GM18502 (cell line): ENCODE results near the gene EVPLL.
"Not testable (repeated sequence)": the region's sequence is repeated elsewhere in the genome, so short reads cannot be mapped to it uniquely, and the experiment has no call there.

Experiments
- ATAC-seq: cut with Tn5 transposase; IDR thresholded peaks from one replicate; pipeline ENCODE4 v1.9.1; 2021; ENCODE audit warnings: mild to moderate bottlenecking; ENCODE audit not compliant: unreplicated experiment, poor library complexity

The EVPLL gene

DNA sequence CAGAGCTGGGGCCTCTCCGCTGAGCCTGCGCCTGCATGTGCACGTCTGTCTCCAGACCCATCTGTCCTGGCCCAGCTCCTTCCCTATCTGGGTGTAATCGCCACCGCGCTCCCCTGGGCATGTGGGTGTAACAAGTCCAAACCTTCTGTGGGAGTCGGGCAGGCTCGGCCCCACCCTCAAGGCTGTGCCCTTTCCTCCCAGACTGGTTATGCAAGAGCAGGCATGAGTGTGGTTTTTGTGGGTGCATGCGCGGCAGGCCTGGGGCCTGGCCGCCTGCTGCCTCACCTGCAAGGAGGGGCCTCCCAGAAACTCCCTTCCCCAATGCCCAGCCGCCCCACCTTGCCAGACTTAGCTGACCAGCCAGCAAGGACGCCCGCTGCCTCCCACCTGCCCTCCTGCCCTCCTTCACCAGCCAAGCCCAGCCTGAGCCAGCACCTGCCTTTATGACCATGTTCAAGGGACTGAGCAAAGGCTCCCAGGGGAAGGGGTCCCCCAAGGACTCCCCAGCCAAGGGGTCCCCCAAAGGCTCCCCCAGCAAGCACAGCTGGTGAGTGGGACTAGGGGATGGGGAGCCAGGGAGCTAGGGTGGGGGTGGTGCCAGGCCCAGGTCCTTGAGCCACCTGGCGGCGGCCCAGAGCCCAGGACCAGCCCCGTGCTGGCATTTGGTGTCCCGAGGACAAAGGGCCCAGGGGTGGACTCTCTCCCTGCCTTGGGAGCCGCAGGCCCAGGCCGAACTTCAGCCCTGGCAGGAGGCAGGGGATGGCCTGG is at the start of gene EVPLL:
TSS of gene EVPLL (plus strand) at position 342 of the 768 bp plus-strand sequence. CDS start 3,160 bp downstream, outside the sequence.
- no peak for ATAC-seq

DNA sequence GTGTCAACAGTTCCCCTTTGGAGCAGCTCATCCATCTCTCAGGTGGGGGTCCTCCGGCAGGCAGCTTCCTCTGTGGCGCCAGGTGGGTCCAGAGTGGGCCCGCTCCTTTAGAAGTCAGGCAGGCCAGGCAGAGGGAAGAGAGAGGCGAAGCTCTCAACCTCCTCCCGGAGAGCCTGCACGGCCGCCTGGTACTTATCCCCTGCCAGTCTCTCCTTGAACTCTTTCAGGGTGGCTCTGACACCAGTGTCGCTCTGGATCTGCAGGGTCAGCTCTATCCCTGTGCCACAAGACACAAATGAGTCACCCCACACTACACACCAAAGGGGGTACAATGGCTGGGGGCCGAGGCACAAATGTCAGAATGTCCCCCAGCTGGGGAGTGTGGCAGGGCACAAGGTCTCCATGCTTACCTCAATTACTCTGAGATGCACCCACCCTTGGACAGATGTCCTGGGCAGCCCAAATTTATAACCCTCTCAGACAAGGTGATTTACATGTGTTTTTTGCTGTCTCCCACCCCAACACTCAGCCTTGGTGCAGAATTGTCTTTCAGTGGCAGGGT is 48.9 kb upstream of the EVPLL start:
- ATAC-seq, result no peak

DNA sequence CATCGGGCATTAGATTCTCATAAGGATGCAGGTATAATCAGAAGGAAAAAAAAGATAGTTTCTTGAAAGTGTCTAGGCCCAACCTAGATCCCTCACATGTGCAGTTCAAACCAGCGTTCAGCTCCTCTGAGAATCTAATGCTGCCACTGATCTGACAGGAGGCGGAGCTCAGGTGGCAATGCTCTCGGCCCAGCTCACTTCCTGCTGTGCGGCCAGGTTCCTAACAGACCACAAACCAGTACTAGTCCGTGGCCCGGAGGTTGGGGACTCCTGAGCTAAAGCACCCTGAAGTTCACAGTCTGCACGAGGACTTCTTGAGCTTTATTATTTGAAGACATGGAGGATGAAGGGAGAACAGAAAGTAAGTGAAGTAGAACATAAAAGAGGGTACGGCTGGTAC is 45.7 kb upstream of the EVPLL start:
- ATAC-seq, result no peak

DNA sequence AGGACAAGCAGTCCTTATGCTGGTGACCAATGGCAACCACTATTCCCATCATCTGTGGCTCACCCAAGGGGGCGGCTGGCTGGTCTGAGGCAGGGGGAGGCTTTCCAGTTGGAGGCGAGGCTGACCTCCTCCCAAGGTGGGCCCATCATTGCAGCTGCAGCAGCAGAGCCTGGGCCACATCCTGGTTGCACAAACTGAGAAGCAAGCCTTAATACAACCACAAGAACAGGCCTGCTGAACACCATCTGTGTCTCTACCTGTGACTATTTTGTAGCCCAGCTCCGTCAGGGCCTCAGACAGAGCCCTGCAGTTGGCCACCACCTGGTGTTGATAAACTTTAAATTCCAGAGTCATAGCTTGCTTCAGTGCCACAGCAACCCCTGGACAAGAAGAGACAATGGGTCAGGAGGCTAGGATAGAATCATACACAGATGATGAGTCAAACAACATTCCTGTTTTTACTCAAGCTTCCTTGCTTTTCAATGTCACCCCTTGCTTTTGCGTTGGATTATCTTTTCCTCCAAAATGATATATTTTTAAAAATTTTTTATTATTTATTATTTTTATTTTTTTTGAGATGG is 44.6 kb upstream of the EVPLL start:
- ATAC-seq, result no peak

DNA sequence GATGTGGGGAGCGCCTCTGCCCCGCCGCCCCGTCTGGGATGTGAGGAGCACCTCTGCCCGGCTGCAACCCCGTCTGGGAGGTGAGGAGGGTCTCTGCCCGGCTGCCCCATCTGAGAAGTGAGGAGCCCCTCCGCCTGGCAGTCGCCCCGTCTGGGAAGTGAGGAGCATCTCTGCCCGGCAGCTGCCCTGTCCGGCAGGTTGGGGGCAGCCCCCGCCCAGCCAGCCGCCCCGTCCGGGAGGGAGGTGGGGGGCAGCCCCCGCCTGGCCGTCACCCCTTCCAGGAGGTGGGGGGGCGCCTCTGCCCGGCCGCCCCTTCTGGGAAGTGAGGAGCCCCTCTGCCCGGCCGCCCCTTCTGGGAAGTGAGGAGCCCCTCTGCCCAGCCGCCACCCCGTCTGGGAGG is 39.4 kb upstream of the EVPLL start:
- ATAC-seq, result not testable (repeated sequence)

DNA sequence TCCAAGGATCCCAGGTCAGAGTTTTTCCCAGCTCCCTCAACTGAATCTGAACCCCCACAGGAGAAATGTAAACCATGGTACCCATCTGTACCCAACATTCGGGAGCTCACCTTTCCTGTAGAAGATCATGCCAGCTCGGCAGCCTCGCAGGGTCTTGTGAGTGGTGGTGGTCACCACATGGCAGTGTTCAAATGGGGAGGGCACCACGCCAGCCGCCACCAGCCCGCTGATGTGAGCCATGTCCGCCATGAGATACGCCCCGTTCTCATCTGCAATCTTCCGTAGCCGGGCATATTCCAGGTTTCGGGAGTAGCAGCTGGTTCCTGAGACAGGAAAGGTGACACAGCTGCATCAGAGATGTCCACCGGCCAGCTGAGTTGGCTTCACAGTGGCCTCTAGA is 37.6 kb upstream of the EVPLL start:
- no peak for ATAC-seq

DNA sequence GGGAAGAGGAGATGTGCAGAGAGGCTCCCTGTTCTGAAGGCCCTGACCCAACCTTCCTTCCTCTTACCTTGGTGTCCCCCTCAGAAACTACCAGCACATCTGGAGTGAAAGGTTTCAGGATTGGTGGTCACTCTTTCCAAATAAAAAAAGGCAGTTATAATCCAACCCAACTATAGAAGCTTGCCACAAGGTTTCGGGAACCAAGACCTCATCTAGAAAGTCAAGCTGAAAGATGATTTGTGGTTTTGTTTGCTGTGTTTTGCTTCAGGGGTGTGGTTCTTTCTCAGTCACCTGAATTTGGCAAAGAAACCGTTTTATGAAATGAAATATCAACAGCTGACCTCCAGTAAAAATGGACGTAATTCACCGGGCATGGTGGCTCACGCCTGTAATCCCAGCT is 33.6 kb upstream of the EVPLL start:
- no peak for ATAC-seq

DNA sequence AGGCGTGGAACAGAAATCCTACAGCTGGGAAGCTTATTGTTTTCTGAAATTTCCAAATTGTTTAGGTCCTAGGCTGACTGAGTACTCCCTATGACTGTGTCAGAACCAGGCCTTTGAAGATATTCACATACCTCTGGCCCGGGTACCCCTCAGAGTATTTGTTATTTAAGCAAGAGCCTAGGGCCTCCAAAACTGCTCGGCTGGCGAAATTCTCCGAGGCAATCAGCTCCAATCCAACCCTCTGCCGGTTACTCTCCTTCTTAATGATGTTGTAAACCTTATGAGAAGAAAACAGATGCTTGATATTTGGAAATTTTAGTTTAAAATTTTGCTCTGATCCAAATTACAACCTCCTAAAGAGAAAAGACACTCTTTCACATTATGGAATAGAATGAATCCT is 24.0 kb upstream of the EVPLL start:
- ATAC-seq, result no peak

DNA sequence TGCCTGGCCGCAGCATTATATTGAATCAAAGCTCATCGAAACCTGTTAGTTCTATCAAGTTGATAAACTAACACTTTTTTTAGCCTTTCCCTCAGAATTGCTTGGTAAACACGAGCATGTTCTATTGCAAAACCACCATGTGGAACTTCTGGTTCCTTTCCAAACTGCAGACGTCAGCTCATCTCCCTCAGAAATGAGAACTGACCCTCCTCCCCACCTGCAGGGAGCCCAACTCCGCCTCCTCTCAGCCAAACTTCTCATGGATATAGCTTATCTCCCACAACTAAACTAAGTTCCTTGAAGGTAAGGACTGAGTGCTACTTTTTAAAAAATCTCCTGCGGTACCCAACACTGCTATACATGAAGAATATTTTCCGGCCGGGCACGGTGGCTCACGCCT is 21.0 kb upstream of the EVPLL start:
- no peak for ATAC-seq

DNA sequence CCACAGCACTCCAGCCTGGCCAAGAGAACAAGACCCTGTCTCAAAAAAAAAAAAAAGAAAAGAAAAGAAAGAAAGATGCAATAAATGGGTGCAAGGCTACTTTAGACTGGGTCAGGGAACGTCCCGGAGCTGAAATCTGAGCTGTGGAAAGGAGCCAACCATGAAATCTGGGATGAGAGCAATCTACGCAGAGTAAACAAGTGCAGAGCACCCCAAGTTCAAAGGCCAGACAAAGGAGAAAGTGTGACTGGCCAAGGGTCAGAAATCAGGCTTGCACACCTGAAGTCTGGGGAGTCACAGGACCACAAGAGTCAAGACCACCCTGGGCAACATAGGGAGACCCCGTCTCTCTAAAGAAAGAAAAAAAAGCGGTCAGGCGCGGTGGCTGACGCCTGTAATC is 17.1 kb upstream of the EVPLL start:
- ATAC-seq, result no peak

DNA sequence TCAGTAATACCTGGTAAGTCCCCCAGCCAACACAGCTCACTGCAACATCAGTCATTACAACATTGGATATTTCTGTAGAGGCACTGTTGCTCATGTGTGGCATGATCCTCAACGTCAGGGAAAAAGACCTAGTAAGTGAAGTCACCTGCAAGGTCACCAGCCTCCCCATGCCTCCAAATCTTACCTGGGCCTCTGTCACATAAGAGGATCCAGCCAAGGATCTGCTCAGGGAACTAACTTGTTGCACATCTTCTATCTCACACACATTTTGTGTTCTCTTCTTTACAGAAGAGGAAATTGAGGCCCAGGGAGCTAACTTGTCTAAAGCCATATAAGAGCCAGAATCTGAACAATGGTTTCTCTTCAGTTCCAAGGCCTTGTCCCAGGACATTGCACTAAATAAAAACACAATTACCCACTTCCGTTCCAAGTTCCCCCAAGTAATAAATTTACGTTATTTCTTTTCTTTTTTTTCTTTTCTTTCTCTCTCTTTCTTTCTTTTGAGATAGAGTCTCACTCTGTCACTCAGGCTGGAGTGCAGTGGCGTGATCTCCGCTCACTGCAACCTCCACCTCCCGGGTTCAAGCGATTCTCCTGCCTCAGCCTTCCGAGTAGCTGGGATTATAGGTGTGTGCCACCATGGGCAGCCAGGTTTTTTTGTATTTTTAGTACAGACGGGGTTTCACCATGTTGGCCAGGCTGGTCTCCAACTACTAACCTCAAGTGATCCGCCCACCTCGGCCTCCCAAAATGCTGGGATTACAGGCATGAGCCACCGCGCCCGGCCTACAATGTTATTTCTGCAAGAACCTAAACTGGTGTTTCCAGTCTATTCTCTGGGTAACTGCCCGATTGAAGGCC is 15.5 kb upstream of the EVPLL start:
- no peak for ATAC-seq

DNA sequence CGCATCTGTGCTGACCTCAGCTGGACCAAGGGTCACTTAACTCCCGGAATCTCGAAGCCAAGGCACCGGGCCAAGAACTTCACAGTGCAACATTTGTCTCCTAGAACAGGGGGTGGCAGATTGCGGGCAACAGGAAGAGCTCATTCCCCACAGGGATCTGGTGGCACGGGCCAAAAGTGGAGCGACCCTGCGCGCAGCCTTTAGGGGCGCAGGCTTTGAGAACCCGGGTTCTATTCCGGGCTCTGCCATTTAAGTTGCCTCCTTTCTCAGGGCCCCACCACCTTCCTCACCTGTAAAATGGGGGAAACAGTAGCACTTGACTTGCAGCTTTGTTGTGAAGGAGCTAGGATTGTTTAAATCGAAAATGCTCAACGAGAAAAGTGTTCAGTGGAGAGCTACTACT is 14.9 kb upstream of the EVPLL start:
- no peak for ATAC-seq

DNA sequence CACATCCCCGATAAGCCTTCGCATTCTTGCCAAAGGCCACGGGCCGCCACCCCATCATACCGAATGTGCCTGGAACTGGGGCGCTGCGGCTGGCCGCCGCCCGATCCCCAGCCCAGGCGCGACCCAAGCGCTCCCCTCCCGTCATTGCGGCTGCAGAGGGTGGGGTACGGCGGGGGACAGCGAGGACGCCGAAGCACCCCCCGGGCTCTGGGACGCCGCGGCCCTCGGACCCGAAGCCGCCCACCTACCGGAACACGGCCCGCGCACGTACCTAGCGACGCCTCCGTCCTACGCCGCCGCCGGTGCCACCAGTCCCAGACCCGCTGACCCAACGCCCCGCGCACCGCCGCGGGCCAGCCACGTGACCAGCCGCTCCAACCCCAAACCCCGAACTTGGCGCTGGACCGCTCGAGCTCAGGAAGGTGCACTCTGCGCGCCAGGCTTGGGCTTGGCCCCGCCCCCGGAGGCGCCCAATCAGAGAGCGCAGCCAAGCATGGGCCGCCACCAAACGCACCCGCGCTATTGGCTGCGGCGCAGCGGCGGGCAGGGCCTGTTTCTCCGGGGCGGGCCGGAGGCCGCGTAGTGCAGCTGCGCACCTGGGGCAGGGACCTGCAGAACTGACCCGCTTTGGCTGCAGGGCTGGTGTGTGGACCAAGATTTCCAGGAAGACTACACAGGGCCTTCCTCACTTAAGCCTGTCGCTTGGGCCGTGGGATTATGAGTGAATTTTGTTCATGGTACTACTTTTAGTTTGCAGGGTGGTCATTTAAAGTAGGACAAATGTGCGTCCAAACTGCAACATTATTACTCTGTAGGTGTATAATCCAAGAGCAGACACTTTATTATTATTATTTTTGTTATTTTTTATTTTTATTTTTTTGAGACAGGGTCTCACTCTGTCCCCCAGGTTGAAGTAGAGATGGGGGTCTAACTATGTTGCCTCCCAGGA is 14.2 kb upstream of the EVPLL start, which contains the start of gene SHMT1:
TSS of gene SHMT1 (minus strand) at position 450 of the 949 bp plus-strand sequence. CDS start 7,569 bp downstream, outside the sequence.
- peak; percentile 97 for ATAC-seq

DNA sequence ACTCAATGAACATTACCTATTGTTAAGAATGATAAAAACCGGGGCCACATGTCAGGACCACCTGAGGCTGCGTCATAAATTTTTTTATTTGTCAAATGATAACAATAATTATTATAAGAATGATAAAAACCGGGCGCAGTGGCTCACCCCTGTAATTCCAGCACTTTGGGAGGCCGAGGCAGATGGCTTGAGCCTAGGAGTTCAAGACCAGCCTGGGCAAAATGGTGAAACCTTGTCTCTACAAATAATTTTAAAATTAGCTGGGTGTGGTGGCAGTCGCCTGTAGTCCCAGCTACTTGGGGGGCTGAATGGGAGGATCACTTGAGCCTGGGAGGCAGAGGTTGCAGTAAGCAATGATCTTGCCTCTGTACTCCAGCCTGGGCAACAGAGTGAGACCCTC is 13.4 kb upstream of the EVPLL start:
- ATAC-seq, result no peak

DNA sequence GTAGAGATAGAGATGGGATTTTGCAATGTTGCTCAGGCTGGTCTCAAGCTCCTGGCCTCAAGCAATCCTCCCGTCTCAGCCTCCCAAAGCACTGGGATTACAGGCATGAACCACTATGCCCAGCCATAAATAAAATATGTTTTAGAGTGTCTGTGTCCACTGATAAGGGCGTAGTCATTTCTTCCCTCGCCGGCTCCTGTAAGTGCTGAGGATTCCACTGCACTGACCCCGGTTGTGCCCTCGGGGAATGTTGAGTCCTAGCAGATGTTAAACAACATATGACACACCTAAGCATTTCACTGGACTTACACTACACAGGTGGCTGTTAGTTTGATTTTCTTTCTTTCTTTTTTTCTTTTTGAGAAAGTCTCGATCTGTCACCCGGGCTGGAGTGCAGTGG is 8.6 kb upstream of the EVPLL start:
- no peak for ATAC-seq

DNA sequence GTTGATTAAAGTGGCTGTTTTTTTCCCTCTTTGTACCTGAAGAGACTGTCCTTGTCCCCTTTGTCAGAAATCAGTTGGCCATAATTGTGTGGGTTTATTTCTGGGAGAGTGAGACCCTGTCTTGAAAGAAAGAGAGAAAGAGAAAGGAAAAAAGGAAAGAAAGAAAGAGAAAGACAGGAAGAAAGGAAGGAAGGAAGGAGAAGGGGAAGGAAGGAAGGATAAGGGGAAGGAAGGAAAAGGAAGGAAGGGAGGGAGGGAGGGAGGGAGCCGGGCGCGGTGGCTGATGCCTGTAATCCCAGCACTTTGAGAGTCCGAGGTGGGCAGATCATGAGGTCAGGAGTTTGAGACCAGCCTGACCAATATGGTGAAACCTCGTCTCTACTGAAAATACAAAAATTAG is 6.8 kb upstream of the EVPLL start:
- no peak for ATAC-seq

DNA sequence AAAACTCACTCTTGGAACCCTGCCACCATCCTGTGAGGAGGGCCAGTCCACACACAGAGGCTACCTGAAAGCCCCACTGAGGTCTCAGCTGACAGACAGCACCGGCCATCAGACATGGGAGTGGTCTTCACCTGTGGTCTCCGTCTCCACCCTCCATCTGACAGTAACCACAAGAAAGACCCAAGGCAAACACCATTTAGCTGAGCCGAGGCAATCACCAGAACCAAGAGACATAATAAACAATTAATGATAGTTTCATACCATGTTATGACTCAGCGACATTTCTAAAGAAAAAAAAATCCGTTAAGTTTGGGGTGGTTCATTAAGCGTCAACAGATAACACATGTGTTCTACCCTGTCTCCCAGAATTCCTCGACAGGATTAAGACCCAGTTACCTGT is 6.1 kb upstream of the EVPLL start:
- no peak for ATAC-seq

DNA sequence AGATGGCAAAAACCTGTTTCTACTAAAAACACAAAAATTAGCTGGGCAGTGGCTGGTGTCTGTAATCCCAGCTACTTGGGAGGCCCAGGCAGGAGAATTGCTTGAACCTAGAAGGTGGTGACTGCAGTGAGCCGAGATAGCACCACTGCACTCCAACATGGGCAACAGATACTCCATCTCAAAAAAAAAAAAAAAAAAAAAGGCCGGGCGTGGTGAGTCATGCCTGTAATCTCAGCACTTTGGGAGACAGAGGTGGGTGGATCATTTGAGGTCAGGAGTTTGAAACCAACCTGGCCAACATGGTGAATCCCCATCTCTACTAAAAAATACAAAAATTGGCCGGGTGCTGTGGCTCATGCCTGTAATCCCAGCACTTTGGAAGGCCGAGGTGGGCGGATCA is 4.4 kb upstream of the EVPLL start:
- ATAC-seq, result not testable (repeated sequence)

DNA sequence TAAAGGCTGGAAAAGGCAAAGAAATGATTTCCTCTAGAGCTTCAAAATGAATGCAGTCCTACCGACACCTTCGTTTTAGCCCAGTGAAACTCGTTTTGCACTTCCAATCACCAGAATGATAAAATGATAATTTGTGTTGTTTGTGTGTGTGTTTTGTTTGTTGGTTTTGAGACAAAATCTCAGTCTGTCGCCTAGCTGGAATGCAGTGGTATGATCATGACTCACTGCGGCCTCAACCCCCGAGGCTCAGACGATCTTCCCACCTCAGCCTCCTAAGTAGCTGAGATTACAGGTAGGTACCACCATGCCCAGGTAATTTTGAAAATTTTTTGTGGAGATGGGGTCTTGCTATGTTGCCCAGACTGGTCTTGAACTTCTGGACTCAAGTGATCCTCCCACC is 3.4 kb upstream of the EVPLL start:
- ATAC-seq, result no peak

DNA sequence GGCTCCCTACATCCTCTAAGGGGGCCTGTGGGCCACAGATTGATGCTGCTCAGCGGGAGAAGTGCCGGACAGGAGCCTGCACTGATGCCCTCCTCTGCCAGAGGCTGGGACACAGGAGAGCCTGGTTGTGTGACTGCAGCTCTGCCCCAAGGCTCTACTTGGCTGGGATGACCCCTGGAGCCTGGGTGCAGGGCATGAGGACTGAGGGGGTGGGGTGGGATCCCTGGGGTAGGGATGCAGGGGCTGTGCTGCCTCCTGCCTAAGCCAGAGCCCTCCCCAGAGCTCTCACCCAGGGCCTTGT is 577 bp downstream of the EVPLL start:
- no peak for ATAC-seq
